Prostate gland (tissue), 2 donors: ENCODE data around the gene KCND3.

Source experiments
- CTCF ChIP-seq, 4 experiments: fragments of 200-600 bp in 2 of 4; fragments of 450-650 bp in 2 of 4; sonication (generic) in 2 of 4; IDR thresholded peaks; 1 replicate in 3 of 4; 2 replicates in 1 of 4; pipeline ENCODE4 v1.5.1; 2016 to 2019; ENCODE audit warnings: antibody characterized with exemption in 4 of 4, mild to moderate bottlenecking in 2 of 4, moderate library complexity in 2 of 4
- POLR2A ChIP-seq: fragments of 450-650 bp; IDR thresholded peaks from one replicate; pipeline ENCODE4 v1.6.1; 2016; ENCODE audit warnings: antibody characterized with exemption, mild to moderate bottlenecking
- POLR2AphosphoS5 ChIP-seq: sonication (generic); formaldehyde crosslinking; IDR thresholded peaks from one replicate; pipeline ENCODE4 v1.6.1; 2017; ENCODE audit warnings: antibody characterized with exemption

GRCh38 chr1:111965781-111966443 lies 23.6 kb downstream of the KCND3 start:
- no peak for TF ChIP-seq POLR2AphosphoS5
- no peak for TF ChIP-seq CTCF (IDR thresholded peaks at IDR 0.05)
- TF ChIP-seq POLR2A = no peak
